ENCODE results near the gene CRADD. TPM values are rescaled to one million over a fixed set of nuclear protein-coding genes. Genes with fewer than 3 reads are reported as not detected.

Gene CRADD
- total and polyA plus RNA-seq, 2 donors (not counting 1 experiment from before 2014, with no cell fraction given), result 5.8 to 15.1 TPM

DNA sequence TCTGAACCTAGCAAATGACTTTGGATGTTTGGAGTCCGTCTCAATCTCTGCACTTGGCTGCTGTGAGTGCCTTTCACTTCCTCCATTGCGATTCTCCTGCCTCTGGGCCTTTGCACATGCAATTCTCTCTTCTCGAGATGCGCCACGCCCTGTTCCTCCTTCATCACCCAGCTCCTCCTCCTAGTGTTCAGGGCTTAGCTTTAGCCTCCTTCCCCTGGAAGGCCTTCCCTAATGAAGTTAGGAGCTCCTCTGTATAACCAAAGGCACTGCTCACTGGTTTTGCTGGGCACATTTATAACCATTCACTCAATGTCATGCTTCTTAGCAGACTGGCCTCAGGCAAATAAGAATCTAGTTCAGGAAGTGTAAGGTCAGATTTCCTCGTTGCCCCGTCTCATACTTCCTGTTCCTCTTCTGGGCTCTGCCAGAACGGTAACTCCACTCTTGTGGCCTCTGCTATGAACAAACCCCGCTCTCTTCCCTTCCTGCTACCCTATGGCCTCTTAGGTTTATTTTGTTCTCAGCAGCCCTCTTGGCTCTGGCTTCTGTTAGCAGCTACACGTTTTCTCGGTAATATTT lies 171.4 kb downstream of the CRADD start:
- peaks cover 22% of the 10 kb centered on the region for H3K4me1 Mint-ChIP-seq
- no peak for TF ChIP-seq EZH2 (IDR thresholded peaks at IDR 0.05; ENCODE audit: borderline replicate concordance, insufficient read depth, low read depth, low read length, poor library complexity, severe bottlenecking)
- TF ChIP-seq CTCF (IDR thresholded peaks at IDR 0.05), result no peak
- Histone ChIP-seq H3K9me3 (ENCODE audit: control extremely low read depth in 1 of 3, control insufficient read depth in 2 of 3, insufficient read depth in 1 of 3, low read length in 2 of 3) (peaks cover 0 to 15% (median 5%) of the 10 kb centered on the region in 3 donors), H3K4me2 (replicated peaks; ENCODE audit: low read depth, low read length, poor library complexity, severe bottlenecking) (peak overlapping the region; percentile 40), H3K79me2 (ENCODE audit: control insufficient read depth, insufficient read depth, low read length) (no peaks in the 10 kb centered on the region), H3K4me3 (ENCODE audit: control extremely low read depth in 1 of 5, extremely low read depth in 1 of 5, insufficient read depth in 1 of 5, low read depth in 2 of 5, low read length in 4 of 5) (no peak overlapping the region), H3K9ac (ENCODE audit: low read length) (peak overlapping the region; percentile 1), H3K36me3 (replicated peaks in 1 of 2; ENCODE audit: control extremely low read depth in 1 of 2, control insufficient read depth in 1 of 2, extremely low read depth in 1 of 2, insufficient read depth in 2 of 2, low read length in 1 of 2) (no peaks in the 10 kb centered on the region), H3K27ac (ENCODE audit: low read length in 2 of 2) (peak overlapping the region; percentile 6 to 45), H3K4me1 (ENCODE audit: control insufficient read depth in 2 of 2, insufficient read depth in 2 of 2, low read length in 2 of 2) (peaks cover 14 to 17% of the 10 kb centered on the region in 2 donors), H3K27me3 (replicated peaks in 1 of 4; ENCODE audit: control extremely low read depth in 1 of 4, control insufficient read depth in 3 of 4, insufficient read depth in 4 of 4, low read length in 3 of 4) (no peaks in the 10 kb centered on the region), H4K20me1 (ENCODE audit: control insufficient read depth, insufficient read depth, low read length, poor library complexity, severe bottlenecking) (no peaks in the 10 kb centered on the region), H2AFZ (ENCODE audit: insufficient read depth, low read depth, low read length, poor library complexity, severe bottlenecking) (peak overlapping the region; percentile 58)
- no peaks in the 10 kb centered on the region for H3K27me3 Mint-ChIP-seq
- H3K27ac Mint-ChIP-seq, result peak overlapping the region; percentile 65
- WGBS (ENCODE audit: insufficient coverage), result 37% methylated on average over 11 of the region's 11 CpGs
- H3K9me3 Mint-ChIP-seq (ENCODE audit: insufficient read depth), result peaks cover 6% of the 10 kb centered on the region
- H3K4me3 Mint-ChIP-seq, result peak overlapping the region; percentile 64
- ATAC-seq (ENCODE audit: low read depth), result peak; percentile 50
- ChIA-PET CTCF (no interaction called here), POLR2A (no interaction called here)
- DNase-seq, result peak; percentile 44
- intact Hi-C loops (cut with micrococcal nuclease), result loop anchor here (5.0 kb wide), 1 partner anchor 171 kb away; the partner anchor contains the start of gene CRADD

DNA sequence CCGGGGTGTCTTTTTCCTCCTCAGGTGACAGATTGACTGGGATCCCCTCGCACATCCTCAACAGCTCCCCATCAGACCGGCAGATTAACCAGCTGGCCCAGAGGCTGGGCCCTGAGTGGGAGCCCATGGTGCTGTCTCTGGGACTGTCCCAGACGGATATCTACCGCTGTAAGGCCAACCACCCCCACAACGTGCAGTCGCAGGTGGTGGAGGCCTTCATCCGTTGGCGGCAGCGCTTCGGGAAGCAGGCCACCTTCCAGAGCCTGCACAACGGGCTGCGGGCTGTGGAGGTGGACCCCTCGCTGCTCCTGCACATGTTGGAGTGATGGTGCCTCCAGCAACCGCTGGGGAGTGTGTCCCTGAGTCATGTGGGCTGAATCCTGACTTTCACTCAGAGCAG lies 172.8 kb downstream of the CRADD start:
- H3K9ac ChIP-seq (ENCODE audit: low read length), result no peak overlapping the region
- DNase-seq (no peak), ATAC-seq (ENCODE audit: low read depth) (no peak)
- no peaks in the 10 kb centered on the region for H3K27me3 ChIP-seq (replicated peaks in 1 of 4; ENCODE audit: control extremely low read depth in 1 of 4, control insufficient read depth in 3 of 4, insufficient read depth in 4 of 4, low read length in 3 of 4)
- no peaks in the 10 kb centered on the region for H4K20me1 ChIP-seq (ENCODE audit: control insufficient read depth, insufficient read depth, low read length, poor library complexity, severe bottlenecking)
- POLR2A ChIA-PET, result no interaction called here
- peaks cover 0 to 15% (median 5%) of the 10 kb centered on the region in 3 donors for H3K9me3 ChIP-seq (ENCODE audit: control extremely low read depth in 1 of 3, control insufficient read depth in 2 of 3, insufficient read depth in 1 of 3, low read length in 2 of 3)
- H2AFZ ChIP-seq (ENCODE audit: insufficient read depth, low read depth, low read length, poor library complexity, severe bottlenecking), result no peak overlapping the region
- Mint-ChIP-seq H3K4me1 (peaks cover 22% of the 10 kb centered on the region), H3K27ac (no peak overlapping the region), H3K27me3 (no peaks in the 10 kb centered on the region), H3K9me3 (ENCODE audit: insufficient read depth) (peaks cover 6% of the 10 kb centered on the region), H3K4me3 (no peak overlapping the region)
- H3K36me3 ChIP-seq (replicated peaks in 1 of 2; ENCODE audit: control extremely low read depth in 1 of 2, control insufficient read depth in 1 of 2, extremely low read depth in 1 of 2, insufficient read depth in 2 of 2, low read length in 1 of 2), result no peaks in the 10 kb centered on the region
- no peak for TF ChIP-seq EZH2 (IDR thresholded peaks at IDR 0.05; ENCODE audit: borderline replicate concordance, insufficient read depth, low read depth, low read length, poor library complexity, severe bottlenecking)
- TF ChIP-seq CTCF (IDR thresholded peaks at IDR 0.05), result no peak
- peaks cover 14 to 17% of the 10 kb centered on the region in 2 donors for H3K4me1 ChIP-seq (ENCODE audit: control insufficient read depth in 2 of 2, insufficient read depth in 2 of 2, low read length in 2 of 2)
- 100% methylated on average over 14 of the region's 15 CpGs for WGBS (ENCODE audit: insufficient coverage)
- H3K4me3 ChIP-seq (ENCODE audit: control extremely low read depth in 1 of 5, extremely low read depth in 1 of 5, insufficient read depth in 1 of 5, low read depth in 2 of 5, low read length in 4 of 5), result no peak overlapping the region
- CTCF ChIA-PET, result no interaction called here
- H3K4me2 ChIP-seq (replicated peaks; ENCODE audit: low read depth, low read length, poor library complexity, severe bottlenecking), result no peak overlapping the region
- intact Hi-C loops (cut with micrococcal nuclease), result loop anchor here (5.0 kb wide), 1 partner anchor 173 kb away; the partner anchor contains the start of gene CRADD
- H3K27ac ChIP-seq (ENCODE audit: low read length in 2 of 2), result no peak overlapping the region
- H3K79me2 ChIP-seq (ENCODE audit: control insufficient read depth, insufficient read depth, low read length), result no peaks in the 10 kb centered on the region
